Fibroblast of pulmonary artery (primary cell): ENCODE measurements around the gene MARCHF5.
"Not testable (repeated sequence)": the region's sequence is repeated elsewhere in the genome, so short reads cannot be mapped to it uniquely, and the experiment has no call there.

Experiments used
- DNase-seq: peaks from one replicate; pipeline ENCODE4 v3.0.0-alpha.2; 2010; ENCODE audit warnings: low read depth
- H3K4me3 ChIP-seq: replicated peaks from 2 replicates; pipeline ENCODE4 v1.5.1; 2011; ENCODE audit warnings: low read depth, mild to moderate bottlenecking, control low read depth, low read length, moderate library complexity
- TF ChIP-seq, protein P1 (sequence below): IDR thresholded peaks from 2 replicates; pipeline ENCODE4 v1.5.1; 2011; ENCODE audit warnings: mild to moderate bottlenecking, control low read depth, low read length, inconsistent platforms; ENCODE audit errors: missing control alignments

The MARCHF5 gene

DNA sequence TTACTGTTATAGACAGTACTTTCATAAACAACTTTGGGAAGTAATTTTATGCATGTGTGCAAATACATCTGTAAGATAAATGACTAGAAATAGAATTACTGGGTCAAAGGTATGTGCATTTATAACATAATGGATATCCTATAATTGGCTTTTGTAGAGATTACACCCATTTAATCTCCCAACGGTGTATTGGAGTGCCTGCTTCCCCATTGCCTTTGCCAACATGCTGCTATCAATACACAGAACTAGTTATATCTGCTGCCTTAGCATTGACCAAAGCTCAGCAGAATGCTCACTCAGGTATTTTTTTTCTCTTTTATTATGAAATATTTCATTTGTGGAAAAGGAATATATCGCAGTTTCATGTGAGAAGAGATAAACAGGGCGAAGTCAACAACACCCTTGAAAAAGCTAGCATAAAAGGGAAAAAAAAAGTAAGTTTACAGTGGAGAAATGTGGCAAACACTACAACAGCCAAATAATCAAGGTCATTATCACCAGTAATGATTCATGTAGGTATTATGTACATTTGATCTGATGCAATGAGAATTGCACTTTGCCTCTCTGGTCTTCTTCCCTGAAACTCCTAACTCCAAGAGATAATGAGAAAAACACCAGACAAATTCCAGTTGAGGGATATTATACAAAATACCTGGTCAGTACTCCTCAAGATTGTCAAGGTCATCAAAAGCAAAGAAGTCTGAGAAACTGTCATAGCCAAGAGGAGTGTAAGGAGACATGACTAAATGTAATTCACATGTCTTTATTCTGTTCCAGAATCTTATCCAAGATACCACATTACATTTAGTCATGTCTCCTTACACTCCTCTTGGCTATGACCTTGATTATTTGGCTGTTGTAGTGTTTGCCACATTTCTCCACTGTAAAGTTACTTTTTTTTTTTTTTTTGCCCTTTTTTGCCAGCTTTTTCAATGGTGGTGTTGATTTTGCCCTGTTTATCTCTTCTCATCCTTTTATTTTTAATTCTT, 36.8 kb downstream of the MARCHF5 start:
- H3K4me3 ChIP-seq = no peak overlapping the region
- TF ChIP-seq, protein P1, sequence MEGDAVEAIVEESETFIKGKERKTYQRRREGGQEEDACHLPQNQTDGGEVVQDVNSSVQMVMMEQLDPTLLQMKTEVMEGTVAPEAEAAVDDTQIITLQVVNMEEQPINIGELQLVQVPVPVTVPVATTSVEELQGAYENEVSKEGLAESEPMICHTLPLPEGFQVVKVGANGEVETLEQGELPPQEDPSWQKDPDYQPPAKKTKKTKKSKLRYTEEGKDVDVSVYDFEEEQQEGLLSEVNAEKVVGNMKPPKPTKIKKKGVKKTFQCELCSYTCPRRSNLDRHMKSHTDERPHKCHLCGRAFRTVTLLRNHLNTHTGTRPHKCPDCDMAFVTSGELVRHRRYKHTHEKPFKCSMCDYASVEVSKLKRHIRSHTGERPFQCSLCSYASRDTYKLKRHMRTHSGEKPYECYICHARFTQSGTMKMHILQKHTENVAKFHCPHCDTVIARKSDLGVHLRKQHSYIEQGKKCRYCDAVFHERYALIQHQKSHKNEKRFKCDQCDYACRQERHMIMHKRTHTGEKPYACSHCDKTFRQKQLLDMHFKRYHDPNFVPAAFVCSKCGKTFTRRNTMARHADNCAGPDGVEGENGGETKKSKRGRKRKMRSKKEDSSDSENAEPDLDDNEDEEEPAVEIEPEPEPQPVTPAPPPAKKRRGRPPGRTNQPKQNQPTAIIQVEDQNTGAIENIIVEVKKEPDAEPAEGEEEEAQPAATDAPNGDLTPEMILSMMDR = no peak
- DNase-seq = no peak

DNA sequence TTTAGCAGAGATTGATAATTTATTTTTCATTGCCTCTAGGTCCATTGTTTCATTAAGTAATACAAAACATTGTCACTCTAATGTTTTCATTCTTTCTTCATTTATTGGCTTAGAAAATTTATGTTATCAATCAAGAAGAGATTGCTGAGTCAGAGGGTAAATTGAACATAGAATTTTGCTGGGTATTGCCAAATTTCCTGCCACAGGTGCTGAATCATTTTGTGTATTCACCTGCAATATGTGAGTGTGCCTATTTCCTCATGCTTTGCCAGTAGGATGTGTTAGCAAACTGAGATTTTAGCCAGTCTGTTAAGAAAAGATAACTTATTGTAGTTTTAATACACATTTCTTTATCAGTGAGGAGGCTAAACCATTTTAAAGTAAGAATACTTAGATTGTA, 38.0 kb downstream of the MARCHF5 start:
- TF ChIP-seq, protein P1 = no peak
- no peak for DNase-seq
- no peak overlapping the region for H3K4me3 ChIP-seq

DNA sequence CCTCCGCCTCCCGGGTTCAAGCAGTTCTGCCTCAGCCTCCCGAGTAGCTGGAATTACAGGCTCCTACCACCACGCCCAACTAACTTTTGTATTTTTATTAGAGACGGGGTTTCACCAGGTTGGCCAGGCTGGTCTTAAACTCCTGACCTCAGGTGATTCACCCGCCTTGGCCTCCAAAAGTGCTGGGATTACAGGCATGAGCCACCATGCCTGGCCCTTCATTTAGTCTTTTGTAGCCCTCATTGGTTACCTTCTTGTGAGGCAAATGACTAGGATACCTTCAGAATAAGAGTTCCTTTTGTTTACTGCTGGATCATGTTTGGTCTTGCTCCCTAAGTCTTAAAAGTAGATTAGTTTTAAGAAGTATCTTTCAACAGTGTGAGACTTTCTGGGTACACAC, 39.0 kb downstream of the MARCHF5 start:
- H3K4me3 ChIP-seq, DNase-seq: not testable (repeated sequence)

DNA sequence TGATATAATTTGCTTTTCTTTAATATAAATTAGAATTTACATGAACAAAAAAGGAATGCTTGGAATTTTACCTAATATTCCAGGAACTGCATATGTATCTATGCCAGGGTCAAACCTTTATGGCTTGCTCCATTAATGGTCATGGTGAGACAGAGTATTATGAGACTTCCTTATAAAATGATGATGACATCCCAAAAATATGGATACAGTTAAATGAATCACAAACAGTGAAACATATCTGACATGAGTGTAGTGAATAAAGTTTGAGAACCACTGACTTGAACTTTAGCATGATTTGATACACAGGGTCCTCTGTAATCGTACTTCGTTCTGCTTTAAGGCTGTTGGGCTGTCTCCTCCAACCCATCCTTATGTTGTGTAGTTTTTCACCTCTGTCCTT, 51.8 kb downstream of the MARCHF5 start:
- TF ChIP-seq, protein P1 = no peak
- no peak for DNase-seq
- H3K4me3 ChIP-seq = no peak overlapping the region

DNA sequence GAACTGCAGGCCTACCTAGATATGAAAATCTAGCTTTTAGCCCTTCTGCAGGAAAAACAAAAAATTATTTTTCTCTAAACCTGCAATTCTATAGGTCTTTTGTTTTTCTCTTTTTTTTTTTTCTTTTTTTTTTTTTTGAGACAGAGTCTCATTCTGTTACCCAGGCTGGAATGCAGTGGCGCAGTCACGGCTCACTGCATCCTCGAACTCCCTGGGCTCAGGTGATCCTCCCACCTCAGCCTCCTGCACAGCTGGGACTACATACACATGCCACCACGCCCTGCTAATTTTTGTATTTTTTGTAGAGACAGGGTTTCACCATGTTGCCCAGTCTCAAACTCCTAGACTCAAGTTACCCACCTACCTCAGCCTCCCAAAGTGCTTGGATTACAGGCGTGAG, 54.6 kb downstream of the MARCHF5 start:
- not testable (repeated sequence) for DNase-seq, H3K4me3 ChIP-seq

DNA sequence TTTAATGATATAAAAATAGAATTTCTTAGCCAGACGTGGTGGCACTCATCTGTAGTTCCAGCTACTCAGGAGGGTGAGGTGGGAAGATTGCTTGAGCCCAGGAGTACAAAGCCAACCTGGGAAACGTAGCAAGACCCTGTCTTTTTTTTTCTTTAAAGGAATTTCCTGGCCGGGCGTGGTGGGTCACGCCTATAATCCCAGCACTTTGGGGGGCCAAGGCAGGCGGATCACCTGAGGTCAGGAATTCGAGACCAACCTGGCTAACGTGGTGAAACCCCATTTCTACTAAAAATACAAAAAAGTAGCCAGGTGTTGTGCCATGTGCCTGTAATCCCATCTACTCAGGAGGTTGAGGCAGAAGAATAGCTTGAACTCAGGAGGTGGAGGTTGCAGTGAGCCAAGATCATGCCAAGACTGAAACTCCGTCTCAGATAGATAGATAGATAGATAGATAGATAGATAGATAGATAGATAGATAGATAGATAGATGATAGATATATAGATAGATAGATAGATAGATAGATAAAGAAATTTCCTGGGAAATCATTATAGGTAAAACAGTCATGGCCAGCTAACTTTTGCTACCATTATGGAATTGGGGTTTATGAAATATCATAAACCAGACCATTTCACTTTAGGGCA, 56.2 kb downstream of the MARCHF5 start:
- not testable (repeated sequence) for H3K4me3 ChIP-seq, DNase-seq

DNA sequence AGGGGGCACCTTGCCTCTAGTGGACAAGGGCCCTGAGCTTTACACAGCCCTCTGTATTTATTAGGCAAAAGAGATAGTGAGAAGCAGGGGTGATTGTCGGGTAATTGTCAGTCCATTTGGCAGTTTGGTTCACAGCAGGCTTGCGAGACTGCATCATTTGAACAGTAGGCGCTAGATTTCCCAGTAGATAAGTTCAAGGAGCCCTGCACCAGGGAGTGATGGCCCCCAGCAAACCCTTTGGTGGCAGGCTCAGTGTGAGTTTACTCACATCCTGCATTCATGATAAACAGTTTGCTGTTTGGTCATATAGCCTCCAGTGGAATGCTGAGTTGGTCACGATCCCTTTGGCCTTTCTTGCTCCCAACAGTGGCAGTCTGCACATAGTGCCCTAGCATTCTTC, 59.4 kb downstream of the MARCHF5 start:
- no peak overlapping the region for H3K4me3 ChIP-seq
- DNase-seq = no peak
- TF ChIP-seq, protein P1 = no peak

DNA sequence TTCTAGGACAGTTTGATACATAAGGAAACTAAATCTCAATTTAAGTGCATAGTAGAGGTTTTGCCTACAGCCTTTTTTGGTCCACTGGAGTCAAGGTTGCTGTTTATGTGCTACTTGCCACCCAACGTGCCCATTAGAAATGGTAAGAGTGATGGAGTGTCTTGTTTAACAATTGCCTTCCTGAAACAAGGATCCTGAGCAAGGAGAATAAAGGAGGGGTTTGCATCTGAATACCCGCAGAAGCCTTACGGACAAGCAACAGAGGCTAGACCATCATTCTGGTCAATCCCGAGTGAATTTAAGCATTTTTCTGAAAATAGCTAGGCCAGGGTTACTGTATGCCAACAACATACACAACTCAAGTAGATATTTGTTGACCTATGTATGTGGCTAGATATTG, 63.6 kb downstream of the MARCHF5 start:
- no peak overlapping the region for H3K4me3 ChIP-seq
- DNase-seq = no peak
- TF ChIP-seq, protein P1 = no peak
